Mesenteric fat pad (tissue), 1 donor: Measurements from ENCODE around the gene LGALS13. TPM values are rescaled to one million over a fixed set of nuclear protein-coding genes. Genes with fewer than 3 reads are reported as not detected.
"Not testable (repeated sequence)": the region's sequence is repeated elsewhere in the genome, so short reads cannot be mapped to it uniquely, and the experiment has no call there.

Source experiments
- DNase-seq: peaks from one replicate; pipeline ENCODE4 v3.0.0-alpha.2; 2020; ENCODE audit warnings: low spot score
- total RNA-seq: library from RNA; stranded (reverse); fragmentation: NEBNext Ultra II Directional; extraction: Animal tissue kit (Norgen Biotek cat#: 25700); gene quantifications from one replicate; pipeline ENCODE4 v1.2.1, GENCODE V29; 2021
- donor health status: DM: yes; HTN: yes; CAD: no.

The LGALS13 gene
- total RNA-seq, 1 donor from 2014 or later: not detected

DNA sequence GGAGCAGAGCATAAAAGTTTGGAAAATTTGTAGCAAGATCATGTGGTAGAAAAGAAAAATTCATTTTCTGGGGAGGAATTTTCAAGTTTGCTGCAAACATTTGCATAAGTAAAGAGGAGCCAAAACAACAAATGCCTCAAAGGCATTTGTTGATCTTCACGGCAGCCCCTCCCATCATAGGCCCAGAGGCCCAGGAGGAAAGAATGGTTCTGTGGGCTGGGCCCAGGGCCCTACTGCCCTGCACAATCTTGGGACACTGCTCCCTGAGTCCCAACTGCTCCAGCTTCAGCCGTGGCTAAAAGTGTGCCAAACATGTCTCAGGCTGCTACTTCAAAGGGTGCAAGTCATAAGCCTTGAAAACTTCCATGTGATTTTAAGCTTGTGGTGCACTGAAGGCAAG is 11.3 kb downstream of the LGALS13 start:
- no peak for DNase-seq

DNA sequence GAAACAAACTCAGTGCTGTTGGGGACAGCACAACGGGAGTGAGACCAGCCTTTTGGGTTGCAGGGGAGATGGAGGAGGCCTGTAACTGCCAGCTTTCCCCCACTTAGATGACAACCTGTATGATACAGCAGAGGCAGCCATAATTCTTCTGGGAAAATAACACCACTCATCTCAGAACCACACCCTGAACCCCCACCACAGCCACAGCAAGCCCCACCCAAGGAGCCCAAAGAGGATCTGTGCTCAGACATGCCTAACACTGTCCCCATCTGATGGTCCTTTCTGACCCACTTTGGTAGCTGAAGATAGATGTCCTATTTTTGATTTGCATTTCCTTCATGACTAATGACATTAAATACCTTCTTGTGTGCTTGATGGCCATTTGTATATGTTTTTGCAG is 15.4 kb downstream of the LGALS13 start:
- DNase-seq: no peak

DNA sequence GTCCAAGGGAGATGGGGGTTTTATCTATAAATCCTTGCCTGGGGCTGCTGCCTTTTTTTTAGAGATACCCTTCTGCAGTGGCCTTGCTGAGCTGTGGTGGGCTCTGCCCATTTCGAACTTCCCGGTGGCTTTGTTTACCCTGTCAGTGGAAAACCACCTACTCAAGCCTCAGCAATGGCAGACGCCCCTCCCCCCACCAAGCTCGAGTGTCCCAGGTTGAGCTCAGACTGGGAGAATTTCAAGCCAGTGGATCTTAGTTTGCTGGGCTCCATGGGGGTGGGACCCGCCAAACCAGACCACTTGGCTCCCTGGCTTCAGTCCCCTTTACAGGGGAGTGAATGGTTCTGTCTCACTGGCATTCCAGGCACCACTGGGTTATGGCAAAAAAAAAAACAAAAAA is 21.6 kb downstream of the LGALS13 start:
- no peak for DNase-seq

DNA sequence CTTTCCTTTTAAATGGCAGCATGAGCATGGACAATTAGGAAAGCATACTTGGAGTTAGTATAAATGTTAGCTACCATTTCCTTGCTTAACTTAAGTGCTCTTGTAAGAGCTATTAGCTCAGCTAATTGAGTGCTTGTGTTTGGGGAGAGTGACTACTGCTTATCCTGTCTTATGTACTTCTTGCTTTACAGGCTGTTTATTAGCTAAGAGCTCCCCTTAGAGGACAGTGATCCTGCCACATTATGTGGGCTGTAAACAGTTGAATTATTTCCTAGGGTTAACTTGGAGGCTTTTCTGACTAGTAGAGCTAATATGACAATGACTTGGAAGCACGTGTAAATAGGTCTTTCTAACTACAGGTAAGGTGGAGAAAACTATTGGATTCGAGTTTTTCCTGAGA is 25.3 kb downstream of the LGALS13 start:
- not testable (repeated sequence) for DNase-seq

DNA sequence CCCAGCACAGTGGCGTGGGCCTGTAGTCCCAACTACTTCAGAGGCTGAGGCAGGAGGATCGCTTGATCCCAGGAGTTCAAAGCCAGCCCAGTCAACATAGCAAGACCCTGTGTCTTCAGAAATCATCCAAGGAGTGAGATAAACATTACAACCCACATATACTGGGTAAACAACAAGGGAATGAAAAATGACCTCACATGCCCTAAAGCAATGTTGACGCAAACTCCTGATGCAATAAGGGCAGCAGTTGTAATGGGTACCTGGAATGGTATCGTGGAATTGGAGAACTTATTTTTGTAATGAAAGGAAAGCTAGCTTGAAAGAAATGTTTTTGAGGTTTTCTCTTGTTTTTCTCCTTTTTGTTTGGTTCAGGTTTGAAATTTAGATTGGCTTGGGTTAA is 28.9 kb downstream of the LGALS13 start:
- DNase-seq: no peak

DNA sequence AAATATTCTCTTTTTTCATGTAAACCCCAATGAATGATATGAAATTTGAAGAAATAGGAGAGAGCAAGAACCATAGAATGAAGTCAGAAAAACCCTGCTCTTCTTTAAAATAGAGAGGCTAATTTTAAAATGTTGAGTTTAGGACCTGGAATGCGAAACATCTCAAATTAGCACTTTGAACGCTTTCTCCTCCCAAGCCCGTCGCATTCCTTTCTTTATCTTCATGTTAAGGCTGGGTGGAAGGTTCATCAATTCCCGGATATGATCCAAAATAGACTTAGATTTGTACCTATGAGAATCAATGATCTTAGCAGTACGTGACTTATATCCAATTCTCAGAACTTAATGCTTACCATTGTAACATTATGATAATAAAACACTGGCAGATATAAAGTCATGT is 29.3 kb downstream of the LGALS13 start:
- no peak for DNase-seq

DNA sequence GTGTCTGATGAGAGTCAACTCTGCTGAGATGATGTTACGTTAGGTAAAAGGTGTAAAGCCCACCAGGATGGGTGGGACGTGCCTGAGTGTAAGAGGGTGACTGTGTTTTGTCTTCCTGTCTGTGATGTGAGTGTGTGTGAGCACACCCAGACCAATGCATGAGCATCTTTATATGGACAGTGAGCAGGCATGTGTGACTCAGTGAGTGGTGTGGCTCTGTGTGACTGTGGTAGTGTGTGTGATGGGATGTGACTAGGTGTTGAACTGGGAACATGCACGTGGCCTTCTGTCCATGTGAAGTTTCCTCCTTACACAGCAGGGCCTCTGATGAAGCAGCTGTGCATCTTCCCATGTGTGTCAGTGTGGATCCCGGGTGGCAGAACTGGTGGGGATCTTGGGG is 35.6 kb downstream of the LGALS13 start:
- no peak for DNase-seq

DNA sequence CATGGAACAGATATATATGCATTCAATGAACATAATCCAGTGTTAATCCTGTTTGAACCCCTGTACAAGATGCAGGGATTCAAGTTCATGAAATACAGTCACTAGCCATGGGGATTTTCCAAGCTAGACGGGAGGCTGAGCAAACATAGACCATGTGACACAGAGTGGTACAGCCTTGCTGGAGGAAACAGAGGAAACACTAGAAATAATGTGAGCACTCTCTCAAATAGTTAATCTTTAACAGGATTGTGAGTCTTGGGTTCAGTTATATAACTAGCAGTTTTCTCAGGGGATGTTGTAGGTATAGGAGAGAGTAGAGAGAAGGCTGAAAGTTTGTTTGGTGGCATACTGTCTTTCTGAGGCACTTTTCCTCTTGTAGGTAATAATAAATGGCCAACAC is 39.4 kb downstream of the LGALS13 start:
- DNase-seq: no peak

DNA sequence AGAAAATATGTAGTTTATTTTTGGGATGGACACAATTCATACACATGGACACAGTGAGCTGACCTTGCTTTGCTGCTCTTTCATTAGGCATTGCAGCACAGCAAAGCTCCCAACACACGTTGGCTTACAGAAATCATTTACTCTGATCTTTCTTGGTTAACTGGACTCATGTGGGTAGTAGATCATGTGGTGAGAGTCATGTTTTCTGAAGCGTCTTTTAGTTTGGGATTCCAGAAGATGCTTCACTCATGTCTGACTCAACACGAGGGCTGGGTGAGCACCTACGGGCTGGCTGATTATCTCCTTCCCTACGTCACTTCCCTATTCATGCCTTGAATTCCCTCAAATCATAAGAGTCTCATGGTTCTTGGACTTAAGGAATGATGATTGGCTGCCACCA is 41.3 kb downstream of the LGALS13 start:
- no peak for DNase-seq

DNA sequence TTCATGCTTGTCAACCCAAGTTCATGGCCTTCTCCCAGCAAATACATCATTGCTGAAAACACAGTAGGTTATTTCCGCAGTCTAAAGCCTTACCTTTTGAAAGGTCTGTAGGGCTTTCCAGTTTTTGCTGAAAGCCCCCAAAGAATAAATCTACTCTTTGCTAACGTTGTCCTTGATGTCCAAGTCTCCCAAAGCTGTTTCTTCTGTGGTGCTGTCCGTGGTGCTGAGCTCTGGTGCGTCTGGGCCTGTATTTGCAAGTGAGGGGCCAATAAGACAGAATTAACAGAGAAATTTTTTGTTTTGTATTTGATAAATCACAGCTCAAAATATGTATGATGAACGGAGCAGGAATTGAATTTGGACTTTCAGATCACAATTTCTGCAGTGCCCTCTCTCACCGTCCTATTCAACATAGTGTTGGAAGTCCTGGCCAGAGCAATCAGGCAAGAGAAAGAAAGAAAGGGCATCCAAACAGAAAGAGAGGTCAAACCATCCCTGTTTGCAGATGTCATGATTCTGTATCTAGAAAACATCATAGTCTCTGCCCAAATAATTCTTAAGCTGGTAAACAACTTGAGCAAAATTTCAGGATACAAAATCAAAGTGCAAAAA is 43.6 kb downstream of the LGALS13 start:
- DNase-seq: no peak

DNA sequence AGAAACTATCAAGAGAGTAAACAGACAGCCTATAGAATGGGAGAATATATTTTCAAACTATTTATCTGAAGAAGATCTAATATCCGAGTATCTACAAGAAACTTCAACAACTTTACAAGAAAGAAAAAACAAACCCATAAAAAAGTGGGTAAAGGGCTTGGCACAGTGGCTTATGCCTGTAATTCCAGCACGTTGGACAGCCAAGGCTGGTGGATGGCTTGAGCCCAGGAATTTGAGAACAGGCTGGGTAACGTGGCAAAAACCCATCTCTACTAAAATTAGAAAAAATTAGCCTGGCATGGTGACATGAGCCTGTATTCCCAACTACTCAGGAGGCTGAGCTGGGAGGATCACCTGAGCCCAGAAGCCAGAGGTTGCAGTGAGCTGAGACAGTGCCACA is 45.6 kb downstream of the LGALS13 start:
- DNase-seq: no peak

DNA sequence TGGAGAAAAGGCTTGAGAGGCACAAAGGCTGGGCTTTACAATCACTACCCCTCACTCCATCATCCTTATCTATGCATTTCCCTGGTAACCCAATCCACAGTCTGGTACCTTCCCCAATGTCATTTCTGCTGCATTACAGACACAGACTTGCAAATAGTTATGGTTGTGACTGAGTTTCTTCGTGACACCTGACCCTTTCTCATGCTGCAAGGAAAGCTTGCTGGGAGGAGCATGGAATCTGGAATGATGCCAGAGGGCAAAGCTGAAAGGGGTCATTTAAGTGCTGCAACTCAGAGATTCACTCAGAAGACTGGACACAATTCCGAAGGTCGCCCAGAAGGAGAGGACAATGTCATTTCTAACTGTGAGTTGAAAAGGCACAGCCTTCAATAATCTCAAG is 53.3 kb downstream of the LGALS13 start, which contains the start of gene LGALS16:
Gene LGALS16 (plus strand): TSS at position 301 of the 400 bp plus-strand sequence. CDS start 49 bp downstream, at position 350.
- no peak for DNase-seq

Other genes with a start within 250 kb of the LGALS13 start
- gene PAF1, start 211.4 kb upstream of the LGALS13 start, total RNA-seq: 29.7 TPM
- gene MED29, start 211.1 kb upstream of the LGALS13 start, total RNA-seq: 34.1 TPM
- gene ZFP36, start 195.7 kb upstream of the LGALS13 start, total RNA-seq: 1,383 TPM
- 56.4 TPM for gene PLEKHG2, start 189.9 kb upstream of the LGALS13 start, total RNA-seq
- 1,454 TPM for gene RPS16, start 166.6 kb upstream of the LGALS13 start, total RNA-seq
- gene SUPT5H, start 156.9 kb upstream of the LGALS13 start, total RNA-seq: 84.5 TPM
- gene TIMM50, start 121.7 kb upstream of the LGALS13 start, total RNA-seq: 58.4 TPM
- gene DLL3, start 103.6 kb upstream of the LGALS13 start, total RNA-seq: not detected
- not detected for gene SELENOV, start 87.4 kb upstream of the LGALS13 start, total RNA-seq
- gene EID2B, start 69.7 kb upstream of the LGALS13 start, total RNA-seq: 2.1 TPM
- 12.7 TPM for gene EID2, start 62.4 kb upstream of the LGALS13 start, total RNA-seq
- not detected for gene LGALS16, start 53.4 kb downstream of the LGALS13 start, total RNA-seq
- not detected for gene LGALS14, start 102.0 kb downstream of the LGALS13 start, total RNA-seq
- gene CLC, start 135.5 kb downstream of the LGALS13 start, total RNA-seq: not detected
- not detected for gene LEUTX, start 176.3 kb downstream of the LGALS13 start, total RNA-seq
- 8.8 TPM for gene DYRK1B, start 231.6 kb downstream of the LGALS13 start, total RNA-seq
- gene FBL, start 243.9 kb downstream of the LGALS13 start, total RNA-seq: 121 TPM